Measurements from ENCODE around the gene SEMA4G. TPM values are rescaled to one million over a fixed set of nuclear protein-coding genes. Genes with fewer than 3 reads are reported as not detected.

Gene SEMA4G
- total RNA-seq, 1 experiment from 2014 or later = 1.1 TPM

DNA sequence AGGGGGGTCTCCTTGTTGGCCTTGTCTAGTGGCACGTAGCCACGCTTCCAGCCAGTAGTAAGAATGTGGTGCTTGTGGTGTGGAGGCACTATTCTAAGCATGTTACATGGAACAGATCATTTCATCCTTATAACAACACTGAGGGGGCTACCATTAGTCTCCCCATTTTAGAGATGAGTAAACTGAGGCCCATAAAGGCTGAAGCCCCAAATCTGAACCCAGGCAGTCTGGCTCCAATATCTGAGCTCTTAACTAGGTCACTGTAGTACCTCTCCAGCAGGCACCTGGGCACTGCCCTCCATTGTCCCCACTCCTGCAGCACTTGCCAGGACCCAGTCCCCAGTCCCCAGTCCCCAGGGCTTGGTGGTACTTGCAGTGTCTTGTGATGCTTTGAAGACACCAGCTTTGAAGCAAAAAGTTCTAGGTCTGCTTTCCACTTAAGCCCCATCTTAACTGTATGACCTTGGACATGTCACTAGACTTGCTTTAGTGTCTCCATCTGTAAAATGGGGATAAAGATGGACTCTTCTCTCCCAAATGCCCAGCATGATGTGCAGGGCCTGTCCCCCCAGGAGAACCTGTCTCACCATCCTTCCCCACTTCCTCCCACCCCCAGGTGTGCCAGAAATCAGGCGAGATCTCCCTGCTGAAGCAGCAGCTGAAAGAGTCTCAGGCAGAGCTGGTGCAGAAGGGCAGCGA is 36.7 kb downstream of the SEMA4G start:
- no peak for DNase-seq (ENCODE audit: extremely low read depth, low read depth)

GRCh38 chr10:101006593-101007098 is 37.3 kb downstream of the SEMA4G start:
- no peak for DNase-seq (ENCODE audit: extremely low read depth, low read depth)

DNA sequence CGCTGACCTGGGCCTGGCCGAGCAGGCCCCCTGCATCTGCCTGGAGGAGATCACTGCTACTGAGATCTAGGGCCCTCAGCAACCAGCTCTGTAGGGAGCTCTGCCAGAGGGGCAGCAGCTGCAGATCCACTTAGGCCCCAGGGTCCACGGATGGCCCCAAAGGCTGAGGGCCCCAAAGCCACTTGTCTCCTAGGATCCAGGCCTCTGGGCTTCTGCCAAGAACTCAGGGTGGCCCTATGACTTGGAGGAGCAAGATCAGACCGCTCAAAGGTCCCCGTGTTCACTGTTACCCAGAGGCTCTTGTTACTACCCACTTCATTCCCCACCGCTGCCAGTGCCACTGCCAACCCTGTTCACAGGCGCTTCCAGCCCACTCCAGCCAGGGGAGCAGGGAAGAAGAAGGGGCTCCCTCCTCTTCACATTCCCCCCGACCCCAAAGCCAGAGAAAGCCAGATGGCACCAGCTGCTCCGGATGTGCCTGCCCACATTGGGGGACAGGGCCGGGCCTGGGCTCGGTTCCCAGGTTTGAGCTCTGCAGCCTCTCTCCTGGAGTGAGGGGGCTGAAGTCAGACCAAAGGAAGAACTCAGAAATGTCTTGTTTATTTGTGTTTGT is 37.9 kb downstream of the SEMA4G start:
- DNase-seq (ENCODE audit: extremely low read depth, low read depth) = no peak

DNA sequence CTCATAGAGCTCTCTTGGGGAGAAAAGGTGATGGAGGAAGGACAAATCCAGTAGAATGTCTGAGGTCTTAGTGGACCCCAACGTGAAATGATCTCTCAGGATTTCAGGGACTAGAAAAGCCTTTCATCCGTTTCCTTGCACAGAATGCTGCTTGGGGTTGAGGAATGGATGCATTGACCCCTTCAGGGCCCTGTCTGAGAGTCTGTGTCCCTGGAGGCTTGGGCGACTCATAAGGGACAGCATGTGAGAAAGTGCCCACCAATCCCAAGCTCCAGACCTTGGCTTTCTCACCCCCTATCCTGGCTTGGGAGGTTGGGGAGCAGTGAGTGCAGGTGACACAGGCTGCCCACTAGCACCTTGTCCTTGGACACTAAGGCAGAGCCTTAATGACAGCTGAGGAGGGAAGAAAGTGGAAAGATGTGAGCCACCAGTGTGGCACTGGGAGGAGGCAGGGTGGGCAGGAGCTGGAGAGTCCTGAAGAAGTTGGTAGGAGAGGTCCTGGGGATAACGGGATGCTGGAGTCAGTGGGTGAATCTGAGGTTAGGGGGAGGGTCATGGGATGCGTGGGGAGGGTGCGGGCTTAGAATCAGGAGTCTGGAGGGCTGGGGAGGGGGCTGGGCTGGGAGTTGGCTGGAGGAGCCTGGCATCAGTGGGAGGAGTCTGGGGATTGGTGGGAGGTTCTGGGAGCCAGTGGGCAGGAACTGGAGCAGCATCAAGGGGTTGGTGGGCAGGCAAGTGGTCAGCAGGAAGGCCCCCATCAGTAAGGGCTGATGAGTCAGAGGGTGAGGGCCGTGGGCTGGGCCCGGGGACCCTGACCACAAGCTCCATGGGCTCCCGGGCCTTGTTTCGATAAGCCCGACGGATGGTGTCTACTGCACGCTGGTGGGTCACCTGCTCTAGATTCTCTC is 38.9 kb downstream of the SEMA4G start:
- no peak for DNase-seq (ENCODE audit: extremely low read depth, low read depth)

GRCh38 chr10:101008823-101009423 is 39.6 kb downstream of the SEMA4G start:
- DNase-seq (ENCODE audit: extremely low read depth, low read depth) = no peak

DNA sequence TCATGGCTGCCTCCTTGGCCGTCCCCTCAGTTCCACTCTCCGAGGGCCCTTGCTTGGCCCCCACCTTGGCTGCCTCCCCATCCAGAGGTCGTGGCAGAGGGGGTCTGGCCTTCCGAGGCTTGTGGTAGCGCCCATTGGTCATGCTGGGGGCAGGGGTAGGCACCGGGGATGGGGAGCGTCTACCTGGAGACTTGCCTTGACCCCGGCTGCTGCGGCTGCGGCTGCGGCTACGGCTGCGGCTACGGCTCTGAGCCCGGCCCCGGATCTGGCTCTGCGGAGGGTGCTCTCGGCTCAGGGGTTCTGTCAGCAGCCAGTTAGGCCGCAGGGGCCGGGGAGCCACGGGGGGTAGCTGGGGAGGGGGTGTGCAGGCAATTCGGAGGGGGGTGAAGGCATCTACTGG is 41.0 kb downstream of the SEMA4G start:
- no peak for DNase-seq (ENCODE audit: extremely low read depth, low read depth)

DNA sequence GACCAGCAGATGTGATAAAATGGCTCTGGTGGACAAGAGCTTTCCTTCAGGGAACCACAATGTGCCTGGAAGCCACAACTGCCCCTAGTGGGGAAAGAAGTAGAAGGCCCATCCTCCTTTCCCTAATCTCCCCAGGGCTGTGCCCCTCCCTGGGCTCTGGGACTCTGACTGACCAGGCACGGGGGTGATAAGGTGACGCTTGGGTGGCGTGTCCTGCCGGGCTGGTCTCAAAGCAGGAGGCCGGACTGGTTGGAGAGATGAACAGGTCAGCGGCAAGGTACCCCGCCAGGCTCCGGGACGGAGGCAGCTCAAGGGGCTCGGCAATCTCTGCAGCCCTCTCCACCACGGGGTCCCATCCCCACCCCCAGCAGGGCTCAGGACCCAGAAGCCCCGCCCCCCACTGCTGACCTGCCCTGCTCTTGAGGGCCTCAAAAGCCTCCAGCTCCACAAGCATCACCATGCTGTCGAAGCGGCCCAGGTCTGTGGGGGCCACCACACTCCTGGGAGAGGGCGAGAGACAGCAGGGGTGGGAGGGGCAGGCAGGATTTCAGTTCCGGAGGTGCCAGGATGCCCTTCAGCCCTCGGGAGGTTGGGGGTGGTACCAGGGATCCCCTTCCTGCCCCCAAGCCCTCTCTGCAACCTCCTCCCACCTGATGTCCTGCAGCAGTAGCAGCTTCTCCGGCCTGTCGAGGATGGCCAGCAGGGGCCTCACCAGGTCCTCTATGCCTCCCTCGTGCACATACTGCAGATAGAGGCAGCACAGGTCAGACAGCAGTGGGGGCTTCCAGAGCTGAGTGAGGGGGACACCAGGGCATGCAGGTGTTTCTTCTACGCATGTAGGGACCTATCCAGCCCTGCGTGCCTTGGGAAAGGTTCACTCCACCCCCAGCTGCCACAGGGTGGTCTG is 42.5 kb downstream of the SEMA4G start:
- DNase-seq (ENCODE audit: extremely low read depth, low read depth) = no peak

GRCh38 chr10:101012525-101013364 is 43.4 kb downstream of the SEMA4G start:
- peak; percentile 95 for DNase-seq (ENCODE audit: extremely low read depth, low read depth)

DNA sequence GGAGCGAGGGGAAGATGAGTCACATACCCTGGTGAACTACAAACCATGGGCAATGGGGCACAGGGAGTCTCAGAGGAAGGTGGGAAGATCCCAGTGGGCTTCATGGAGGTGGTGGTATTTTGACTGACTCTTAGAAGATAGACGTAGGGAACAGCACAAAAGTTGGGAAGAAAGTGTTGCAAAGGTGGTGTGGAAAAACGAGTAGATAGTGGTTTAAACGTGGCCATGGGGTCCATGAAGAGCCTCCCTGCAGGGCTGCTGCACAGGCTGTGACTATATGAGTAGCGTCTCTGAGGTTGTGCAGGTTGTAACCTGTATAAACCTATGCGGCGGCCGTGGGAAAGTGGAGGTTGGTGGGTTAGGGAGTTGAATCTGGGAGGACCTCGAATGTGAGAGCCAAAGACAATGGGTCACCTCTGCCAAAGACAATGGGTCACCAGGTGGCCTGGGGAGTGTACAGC is 44.1 kb downstream of the SEMA4G start:
- no peak for DNase-seq (ENCODE audit: extremely low read depth, low read depth)

DNA sequence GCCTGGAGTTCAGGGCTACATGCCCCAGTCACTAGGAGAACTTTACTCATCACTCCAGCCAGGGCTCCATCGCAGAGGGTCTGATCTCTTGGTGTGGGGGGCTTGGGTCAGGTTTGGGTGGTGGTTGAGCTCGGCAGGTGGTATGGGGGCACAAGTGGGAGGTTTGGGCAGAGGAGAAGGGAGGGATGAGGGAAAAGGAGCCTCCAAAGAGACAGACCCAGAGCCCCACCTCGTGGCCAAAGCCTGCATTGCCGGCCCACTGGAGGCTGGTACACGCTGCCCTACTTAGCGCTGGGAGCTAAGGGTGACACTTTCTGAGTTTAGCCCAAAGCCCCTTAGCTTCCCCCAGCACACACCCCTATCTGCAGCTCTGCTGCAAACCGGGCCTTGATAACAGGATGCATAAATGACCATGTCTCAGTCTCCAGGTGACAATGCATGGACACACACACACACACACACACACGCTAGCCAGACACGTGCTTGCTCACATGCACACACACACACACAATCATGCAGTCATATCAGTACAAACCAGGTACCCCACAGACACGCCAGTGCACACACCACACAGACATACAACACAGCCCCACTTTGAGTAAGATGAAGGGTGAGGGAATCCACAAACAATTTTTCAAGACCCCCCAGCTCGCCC is 45.1 kb downstream of the SEMA4G start:
- no peak for DNase-seq (ENCODE audit: extremely low read depth, low read depth)

DNA sequence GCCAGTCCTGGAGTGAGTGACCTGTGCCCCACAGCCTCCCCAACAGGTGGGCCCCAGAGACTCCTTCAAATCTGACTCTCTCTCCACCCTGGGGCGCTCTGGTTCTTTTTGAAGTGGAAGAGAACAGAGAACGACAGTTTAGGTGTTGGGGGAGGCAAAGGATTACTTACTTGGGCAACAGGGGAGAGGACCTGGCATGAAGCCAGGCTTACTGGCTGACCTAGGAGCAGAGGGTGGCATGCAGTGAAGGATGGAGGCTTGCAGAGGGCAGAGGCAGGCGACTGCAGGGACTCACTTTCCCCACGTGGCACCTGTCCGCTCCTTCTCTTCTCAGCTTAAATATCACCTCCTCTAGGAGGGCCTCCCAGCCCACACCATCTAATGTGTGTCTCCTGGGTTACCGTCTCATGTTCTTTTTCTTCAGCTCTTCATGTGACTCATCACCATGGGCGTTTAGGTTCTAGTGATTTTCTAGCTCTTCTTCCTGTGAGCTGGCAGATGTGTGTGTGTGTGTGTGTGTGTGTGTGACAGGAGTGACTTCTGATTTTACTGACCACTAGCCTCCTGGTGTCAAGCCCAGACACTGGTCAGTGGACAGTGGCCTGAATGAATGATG is 45.8 kb downstream of the SEMA4G start:
- DNase-seq (ENCODE audit: extremely low read depth, low read depth) = no peak

DNA sequence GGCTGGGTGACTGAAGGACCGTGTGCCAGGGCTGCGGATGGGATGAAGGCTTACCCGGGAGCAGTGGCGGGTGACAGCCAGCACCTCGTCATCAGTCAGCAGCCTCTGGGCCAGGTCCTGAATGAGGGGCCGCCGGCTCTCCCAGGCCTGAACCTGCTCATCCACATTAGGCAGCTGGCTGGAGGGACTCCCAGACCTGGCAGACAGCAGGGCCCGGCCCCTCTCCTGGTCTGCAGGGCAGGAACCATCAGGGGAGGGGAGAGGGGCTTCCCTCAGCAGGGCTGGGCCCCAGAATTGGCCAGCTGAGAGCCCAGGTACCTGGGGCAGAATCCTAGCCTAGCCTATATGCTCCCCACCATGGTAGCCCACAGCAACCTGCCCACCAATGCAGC is 46.3 kb downstream of the SEMA4G start:
- no peak for DNase-seq (ENCODE audit: extremely low read depth, low read depth)

GRCh38 chr10:101016814-101017213 is 47.5 kb downstream of the SEMA4G start:
- no peak for DNase-seq (ENCODE audit: extremely low read depth, low read depth)

GRCh38 chr10:101018118-101018599 is 48.9 kb downstream of the SEMA4G start:
- DNase-seq (ENCODE audit: extremely low read depth, low read depth) = no peak

GRCh38 chr10:101018600-101019439 is 49.5 kb downstream of the SEMA4G start:
- peak; percentile 79 for DNase-seq (ENCODE audit: extremely low read depth, low read depth)
